Gastrocnemius medialis (tissue), 4 donors: ENCODE measurements around the gene SURF1. TPM values are rescaled to one million over a fixed set of nuclear protein-coding genes. Genes with fewer than 3 reads are reported as not detected.

Experiments used
- ATAC-seq, 2 donors: fragments of 150-250 bp; one replicate each; pipeline ENCODE4 v1.9.1; 2016
- DNase-seq, 2 donors: peaks; one replicate each; pipeline ENCODE4 v3.0.0-alpha.2; 2019
- H3K27ac ChIP-seq, 4 donors: fragments of 200-600 bp; sonication (generic); 1 replicate in 1 of 4; 2 replicates in 3 of 4; pipeline ENCODE4 v1.5.1; 2016 to 2018; ENCODE audit warnings: mild to moderate bottlenecking in 2 of 4, moderate library complexity in 1 of 4
- H3K27me3 ChIP-seq, 3 donors: fragments of 200-600 bp; sonication (generic) in 2 of 3; 1 replicate in 1 of 3; 2 replicates in 2 of 3; pipeline versions ENCODE4 v1.5.1 to v1.6.0; 2016 to 2019; ENCODE audit warnings: mild to moderate bottlenecking in 1 of 3, moderate library complexity in 1 of 3
- H3K36me3 ChIP-seq, 2 donors: fragments of 200-600 bp; sonication (generic) in 1 of 2; one replicate each; pipeline ENCODE4 v1.5.1; 2017 to 2018
- H3K4me1 ChIP-seq, 2 donors: fragments of 200-600 bp; sonication (generic) in 1 of 2; one replicate each; pipeline ENCODE4 v1.5.1; 2016 to 2017; ENCODE audit warnings: mild to moderate bottlenecking in 2 of 2
- H3K4me3 ChIP-seq, 4 donors: fragments of 200-600 bp; sonication (generic) in 3 of 4; 1 replicate in 1 of 4; 2 replicates in 3 of 4; pipeline ENCODE4 v1.5.1; 2016 to 2019; ENCODE audit warnings: mild to moderate bottlenecking in 2 of 4
- H3K9me3 ChIP-seq, 3 donors: fragments of 200-600 bp; sonication (generic) in 2 of 3; 1 replicate in 1 of 3; 2 replicates in 2 of 3; pipeline ENCODE4 v1.5.1; 2016 to 2019
- POLR2A ChIP-seq, 2 donors: fragments of 450-650 bp; IDR thresholded peaks; one replicate each; pipeline ENCODE4 v1.6.1; 2017; ENCODE audit warnings: antibody characterized with exemption in 2 of 2, mild to moderate bottlenecking in 2 of 2, moderate library complexity in 2 of 2
- in situ Hi-C, 4 donors: fragments of 200-750 bp; cut with MboI; loops; one replicate each; pipeline versions ENCODE4 v1.15.0 to v1.8.0; 2017; ENCODE audit warnings: low sequenced_read_pairs in 4 of 4
- intact Hi-C: fragments of 100-400 bp; cut with DNase I; formaldehyde crosslinking; loops from one replicate; pipeline ENCODE4 v1.15.1; 2023; ENCODE audit warnings: low total_unique reads
- total RNA-seq, 4 donors: library from RNA; depleted of rRNA; stranded (reverse); fragments of >200 nt; gene quantifications; one replicate each; pipeline versions ENCODE4 v1.1.0 to v1.2.3, GENCODE V29; 2016
- TF ChIP-seq, protein P1 (sequence below), 5 experiments: fragments of 450-650 bp in 3 of 5; fragments of 200-600 bp in 2 of 5; sonication (generic) in 2 of 5; IDR thresholded peaks in 4 of 5; conservative IDR thresholded peaks in 1 of 5; 1 replicate in 4 of 5; 2 replicates in 1 of 5; pipeline ENCODE4 v1.5.1; 2016 to 2019; ENCODE audit warnings: antibody characterized with exemption in 5 of 5, mild to moderate bottlenecking in 3 of 5, moderate library complexity in 3 of 5

SURF1 gene
- total RNA-seq, 4 donors from 2014 or later = 33.8 to 68.9 (median 56.0) TPM

GRCh38 chr9:133389562-133389961 is 33.3 kb upstream of the SURF1 start:
- no peaks in the 10 kb centered on the region for H3K9me3 ChIP-seq
- no peaks in the 10 kb centered on the region for H3K36me3 ChIP-seq
- H3K4me3 ChIP-seq = no peak overlapping the region
- H3K27me3 ChIP-seq = peaks cover 2 to 12% (median 10%) of the 10 kb centered on the region in 3 donors
- no peak overlapping the region for H3K27ac ChIP-seq
- in situ Hi-C loops = no loop called here
- TF ChIP-seq, protein P1, sequence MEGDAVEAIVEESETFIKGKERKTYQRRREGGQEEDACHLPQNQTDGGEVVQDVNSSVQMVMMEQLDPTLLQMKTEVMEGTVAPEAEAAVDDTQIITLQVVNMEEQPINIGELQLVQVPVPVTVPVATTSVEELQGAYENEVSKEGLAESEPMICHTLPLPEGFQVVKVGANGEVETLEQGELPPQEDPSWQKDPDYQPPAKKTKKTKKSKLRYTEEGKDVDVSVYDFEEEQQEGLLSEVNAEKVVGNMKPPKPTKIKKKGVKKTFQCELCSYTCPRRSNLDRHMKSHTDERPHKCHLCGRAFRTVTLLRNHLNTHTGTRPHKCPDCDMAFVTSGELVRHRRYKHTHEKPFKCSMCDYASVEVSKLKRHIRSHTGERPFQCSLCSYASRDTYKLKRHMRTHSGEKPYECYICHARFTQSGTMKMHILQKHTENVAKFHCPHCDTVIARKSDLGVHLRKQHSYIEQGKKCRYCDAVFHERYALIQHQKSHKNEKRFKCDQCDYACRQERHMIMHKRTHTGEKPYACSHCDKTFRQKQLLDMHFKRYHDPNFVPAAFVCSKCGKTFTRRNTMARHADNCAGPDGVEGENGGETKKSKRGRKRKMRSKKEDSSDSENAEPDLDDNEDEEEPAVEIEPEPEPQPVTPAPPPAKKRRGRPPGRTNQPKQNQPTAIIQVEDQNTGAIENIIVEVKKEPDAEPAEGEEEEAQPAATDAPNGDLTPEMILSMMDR (IDR thresholded peaks at IDR 0.05 in 4 of 5, conservative IDR thresholded peaks at IDR 0.05 in 1 of 5) = no peak
- TF ChIP-seq POLR2A (IDR thresholded peaks at IDR 0.05) = no peak
- ATAC-seq (no peak), DNase-seq (no peak)
- intact Hi-C loops = no loop called here
- H3K4me1 ChIP-seq = no peaks in the 10 kb centered on the region

DNA sequence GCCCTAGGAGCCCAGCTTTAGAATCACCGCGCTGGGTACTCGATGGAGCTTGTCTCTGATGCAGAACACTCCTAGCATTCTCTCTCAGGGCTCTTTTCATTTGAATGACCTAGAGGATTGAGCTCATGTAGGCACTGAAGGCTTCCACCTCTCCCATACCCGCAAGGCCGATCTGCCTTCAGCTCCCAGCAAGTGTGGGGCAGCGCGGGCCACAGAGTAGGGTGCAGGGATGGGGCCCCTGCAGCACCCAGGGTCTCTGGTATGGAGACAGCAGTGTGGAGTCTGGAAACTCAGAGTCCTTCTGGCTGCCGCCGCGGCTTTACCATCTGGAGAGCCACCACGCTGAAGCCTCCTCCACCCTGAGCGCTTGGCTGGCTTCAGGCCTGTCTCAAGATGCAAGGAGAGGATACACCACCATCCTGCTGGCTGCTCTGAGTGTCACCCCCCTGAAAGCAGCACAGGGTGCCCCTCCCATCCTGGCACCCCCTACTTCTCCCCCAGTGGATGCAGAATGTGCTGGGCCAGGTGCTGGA is 32.8 kb upstream of the SURF1 start:
- no peaks in the 10 kb centered on the region for H3K9me3 ChIP-seq
- DNase-seq = no peak
- in situ Hi-C loops (no loop called here), intact Hi-C loops (no loop called here)
- TF ChIP-seq POLR2A (IDR thresholded peaks at IDR 0.05) = no peak
- TF ChIP-seq, protein P1 (IDR thresholded peaks at IDR 0.05 in 4 of 5, conservative IDR thresholded peaks at IDR 0.05 in 1 of 5) = no peak
- no peak overlapping the region for H3K4me3 ChIP-seq
- no peaks in the 10 kb centered on the region for H3K4me1 ChIP-seq
- H3K27ac ChIP-seq = no peak overlapping the region
- no peak for ATAC-seq
- peaks cover 0 to 8% (median 5%) of the 10 kb centered on the region in 3 donors for H3K27me3 ChIP-seq
- no peaks in the 10 kb centered on the region for H3K36me3 ChIP-seq

GRCh38 chr9:133387680-133388079 is 31.4 kb upstream of the SURF1 start:
- Histone ChIP-seq H3K4me1 (no peaks in the 10 kb centered on the region), H3K27ac (no peak overlapping the region), H3K4me3 (no peak overlapping the region), H3K9me3 (no peaks in the 10 kb centered on the region), H3K27me3 (peaks cover 0 to 8% (median 0%) of the 10 kb centered on the region in 3 donors), H3K36me3 (no peaks in the 10 kb centered on the region)
- in situ Hi-C loops (no loop called here), intact Hi-C loops (no loop called here)
- no peak for TF ChIP-seq POLR2A (IDR thresholded peaks at IDR 0.05)
- TF ChIP-seq, protein P1 (IDR thresholded peaks at IDR 0.05 in 4 of 5, conservative IDR thresholded peaks at IDR 0.05 in 1 of 5) = no peak
- DNase-seq (no peak), ATAC-seq (no peak)

- in situ Hi-C loops = no loop called here
- Histone ChIP-seq H3K36me3 (no peaks in the 10 kb centered on the region), H3K9me3 (no peaks in the 10 kb centered on the region), H3K27me3 (peaks cover 0 to 8% (median 0%) of the 10 kb centered on the region in 3 donors), H3K27ac (no peak overlapping the region), H3K4me3 (no peak overlapping the region), H3K4me1 (no peaks in the 10 kb centered on the region)
- no peak for DNase-seq
- TF ChIP-seq, protein P1 (IDR thresholded peaks at IDR 0.05 in 4 of 5, conservative IDR thresholded peaks at IDR 0.05 in 1 of 5) = no peak
- no peak for TF ChIP-seq POLR2A (IDR thresholded peaks at IDR 0.05)
- ATAC-seq = no peak
- intact Hi-C loops = no loop called here
Measured at GRCh38 chr9:133386338-133386737, 30.1 kb upstream of the SURF1 start.

DNA sequence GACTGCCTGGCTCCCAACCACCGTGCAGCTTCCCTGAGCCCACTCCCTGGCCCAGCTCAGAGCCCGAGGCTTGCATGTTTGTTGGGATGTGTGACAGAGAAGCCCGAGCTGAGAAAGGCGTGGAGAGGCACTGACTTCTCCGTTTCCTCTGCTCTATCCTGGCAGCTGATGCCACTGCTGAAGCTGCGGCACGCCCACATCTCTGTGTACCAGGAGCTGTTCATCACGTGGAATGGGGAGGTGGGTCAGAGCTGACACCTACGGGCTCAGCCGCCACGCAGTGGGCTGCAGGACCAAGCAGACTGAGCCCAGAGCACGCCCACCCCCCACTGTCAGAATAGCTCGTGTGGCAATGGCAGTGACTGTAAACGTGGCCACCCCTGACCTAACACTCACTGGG is 29.2 kb upstream of the SURF1 start:
- no peaks in the 10 kb centered on the region for H3K9me3 ChIP-seq
- peaks cover 0 to 2% (median 0%) of the 10 kb centered on the region in 3 donors for H3K27me3 ChIP-seq
- H3K4me3 ChIP-seq = no peak overlapping the region
- TF ChIP-seq, protein P1 (IDR thresholded peaks at IDR 0.05 in 4 of 5, conservative IDR thresholded peaks at IDR 0.05 in 1 of 5) = no peak
- no peak for TF ChIP-seq POLR2A (IDR thresholded peaks at IDR 0.05)
- H3K4me1 ChIP-seq = no peaks in the 10 kb centered on the region
- ATAC-seq = no peak
- no peaks in the 10 kb centered on the region for H3K36me3 ChIP-seq
- DNase-seq = no peak
- H3K27ac ChIP-seq = no peak overlapping the region
- intact Hi-C loops = no loop called here
- in situ Hi-C loops = no loop called here
